ENCODE measurements around the gene DTX3L. TPM values are rescaled to one million over a fixed set of nuclear protein-coding genes. Genes with fewer than 3 reads are reported as not detected.

Gene DTX3L
- total RNA-seq, 1 donor from 2014 or later: 81.2 TPM

GRCh38 chr3:122577409-122578031 is 13.4 kb downstream of the DTX3L start, which contains the start of gene PARP15:
Gene PARP15, plus strand, starts transcription at chr3:122577650. Its CDS starts 18 bp downstream, at chr3:122577668.
- Mint-ChIP-seq H3K27ac (ENCODE audit: unreplicated experiment) (no peak within 1 kb of the TSS), H3K27me3 (ENCODE audit: low read depth, unreplicated experiment) (peaks cover 3% of the 10 kb centered on the region), H3K9me3 (ENCODE audit: unreplicated experiment) (peaks cover 8% of the 10 kb centered on the region), H3K4me3 (ENCODE audit: unreplicated experiment) (no peak within 1 kb of the TSS), H3K36me3 (ENCODE audit: low read depth, unreplicated experiment) (peaks cover 18% of the 10 kb centered on the region), H3K4me1 (ENCODE audit: low read depth, unreplicated experiment) (peaks cover 13% of the 10 kb centered on the region)
- Histone ChIP-seq H3K4me2 (ENCODE audit: low read length) (peak within 1 kb of the TSS; percentile 87), H4K20me1 (ENCODE audit: insufficient read depth, low read length) (no peaks in the 10 kb centered on the region), H3K9me3 (ENCODE audit: insufficient read depth, low read depth, low read length) (peaks cover 3% of the 10 kb centered on the region), H3K4me3 (ENCODE audit: insufficient read depth, low read depth, low read length) (peak within 1 kb of the TSS; percentile 49), H3K4me1 (ENCODE audit: insufficient read depth, low read length) (peaks cover 6% of the 10 kb centered on the region), H3K9ac (ENCODE audit: low read length) (peak within 1 kb of the TSS; percentile 60), H3K27ac (ENCODE audit: low read depth, low read length) (no peak within 1 kb of the TSS), H3K27me3 (ENCODE audit: insufficient read depth, low read length) (no peaks in the 10 kb centered on the region), H3K36me3 (ENCODE audit: insufficient read depth, low read length) (no peaks in the 10 kb centered on the region), H3K79me2 (ENCODE audit: insufficient read depth, low read length) (no peaks in the 10 kb centered on the region), H2AFZ (ENCODE audit: low read depth, low read length) (peak within 1 kb of the TSS; percentile 86)
- FAIRE-seq (no peak), DNase-seq (ENCODE audit: low read depth) (no peak)
- TF ChIP-seq EZH2 (IDR thresholded peaks at IDR 0.05; ENCODE audit: insufficient read depth, low read length) (no peak), CTCF (IDR thresholded peaks at IDR 0.05; ENCODE audit: insufficient read depth, low read depth, low read length) (no peak)

GRCh38 chr3:122578069-122578740 is 14.1 kb downstream of the DTX3L start:
- H3K4me1 Mint-ChIP-seq (ENCODE audit: low read depth, unreplicated experiment): peaks cover 8% of the 10 kb centered on the region
- H3K9ac ChIP-seq (ENCODE audit: low read length): peak overlapping the region; percentile 60
- no peaks in the 10 kb centered on the region for H3K79me2 ChIP-seq (ENCODE audit: insufficient read depth, low read length)
- no peaks in the 10 kb centered on the region for H3K27me3 ChIP-seq (ENCODE audit: insufficient read depth, low read length)
- peak overlapping the region; percentile 87 for H3K4me2 ChIP-seq (ENCODE audit: low read length)
- peaks cover 3% of the 10 kb centered on the region for H3K27me3 Mint-ChIP-seq (ENCODE audit: low read depth, unreplicated experiment)
- H3K4me3 ChIP-seq (ENCODE audit: insufficient read depth, low read depth, low read length): peak overlapping the region; percentile 49
- DNase-seq (ENCODE audit: low read depth) (no peak), FAIRE-seq (no peak)
- no peak for TF ChIP-seq EZH2 (IDR thresholded peaks at IDR 0.05; ENCODE audit: insufficient read depth, low read length)
- no peak for TF ChIP-seq CTCF (IDR thresholded peaks at IDR 0.05; ENCODE audit: insufficient read depth, low read depth, low read length)
- peaks cover 6% of the 10 kb centered on the region for H3K4me1 ChIP-seq (ENCODE audit: insufficient read depth, low read length)
- no peaks in the 10 kb centered on the region for H3K36me3 ChIP-seq (ENCODE audit: insufficient read depth, low read length)
- H3K9me3 Mint-ChIP-seq (ENCODE audit: unreplicated experiment): peaks cover 11% of the 10 kb centered on the region
- no peak overlapping the region for H3K27ac Mint-ChIP-seq (ENCODE audit: unreplicated experiment)
- H3K9me3 ChIP-seq (ENCODE audit: insufficient read depth, low read depth, low read length): peaks cover 3% of the 10 kb centered on the region
- no peak overlapping the region for H2AFZ ChIP-seq (ENCODE audit: low read depth, low read length)
- peaks cover 13% of the 10 kb centered on the region for H3K36me3 Mint-ChIP-seq (ENCODE audit: low read depth, unreplicated experiment)
- H3K4me3 Mint-ChIP-seq (ENCODE audit: unreplicated experiment): no peak overlapping the region
- H4K20me1 ChIP-seq (ENCODE audit: insufficient read depth, low read length): no peaks in the 10 kb centered on the region
- H3K27ac ChIP-seq (ENCODE audit: low read depth, low read length): no peak overlapping the region

GRCh38 chr3:122580470-122580869 is 16.3 kb downstream of the DTX3L start:
- Mint-ChIP-seq H3K4me1 (ENCODE audit: low read depth, unreplicated experiment) (peaks cover 5% of the 10 kb centered on the region), H3K27me3 (ENCODE audit: low read depth, unreplicated experiment) (peaks cover 3% of the 10 kb centered on the region)

More at GRCh38 chr3:122580470-122580869, 16.3 kb downstream of the DTX3L start:
- H3K27ac ChIP-seq (ENCODE audit: low read depth, low read length): no peak overlapping the region
- no peak overlapping the region for H3K9ac ChIP-seq (ENCODE audit: low read length)
- TF ChIP-seq CTCF (IDR thresholded peaks at IDR 0.05; ENCODE audit: insufficient read depth, low read depth, low read length) (no peak), EZH2 (IDR thresholded peaks at IDR 0.05; ENCODE audit: insufficient read depth, low read length) (no peak)
- H3K9me3 Mint-ChIP-seq (ENCODE audit: unreplicated experiment): peaks cover 16% of the 10 kb centered on the region
- peaks cover 6% of the 10 kb centered on the region for H3K36me3 Mint-ChIP-seq (ENCODE audit: low read depth, unreplicated experiment)
- H2AFZ ChIP-seq (ENCODE audit: low read depth, low read length): no peak overlapping the region
- no peaks in the 10 kb centered on the region for H3K27me3 ChIP-seq (ENCODE audit: insufficient read depth, low read length)
- H3K4me2 ChIP-seq (ENCODE audit: low read length): no peak overlapping the region
- no peak overlapping the region for H3K27ac Mint-ChIP-seq (ENCODE audit: unreplicated experiment)
- no peaks in the 10 kb centered on the region for H3K79me2 ChIP-seq (ENCODE audit: insufficient read depth, low read length)
- DNase-seq (ENCODE audit: low read depth) (no peak), FAIRE-seq (no peak)
- no peaks in the 10 kb centered on the region for H3K36me3 ChIP-seq (ENCODE audit: insufficient read depth, low read length)
- no peak overlapping the region for H3K4me3 ChIP-seq (ENCODE audit: insufficient read depth, low read depth, low read length)
- H3K4me3 Mint-ChIP-seq (ENCODE audit: unreplicated experiment): no peak overlapping the region
- peaks cover 3% of the 10 kb centered on the region for H3K9me3 ChIP-seq (ENCODE audit: insufficient read depth, low read depth, low read length)
- H3K4me1 ChIP-seq (ENCODE audit: insufficient read depth, low read length): peaks cover 6% of the 10 kb centered on the region
- no peaks in the 10 kb centered on the region for H4K20me1 ChIP-seq (ENCODE audit: insufficient read depth, low read length)

All from astrocyte (in vitro differentiated cells and primary cell).